Hematopoietic multipotent progenitor cell (in vitro differentiated cells): Measurements from ENCODE around the gene DPF3. TPM values are rescaled to one million over a fixed set of nuclear protein-coding genes. Genes with fewer than 3 reads are reported as not detected.
A peak's percentile ranks its signal among the peaks of the same experiment; 100 is the strongest.

ENCODE experiments used
- DNase-seq, 3 donors: peaks; one replicate each; pipeline ENCODE4 v3.0.0-alpha.2; 2011 to 2015; ENCODE audit warnings: low read depth in 2 of 3, low spot score in 2 of 3
- total RNA-seq: library from RNA; depleted of rRNA; stranded (reverse); fragments of >200 nt; gene quantifications from one replicate; pipeline ENCODE4 v1.2.3, GENCODE V29; 2012

The DPF3 gene
- total RNA-seq, 1 donor = under 0.01 TPM

DNA sequence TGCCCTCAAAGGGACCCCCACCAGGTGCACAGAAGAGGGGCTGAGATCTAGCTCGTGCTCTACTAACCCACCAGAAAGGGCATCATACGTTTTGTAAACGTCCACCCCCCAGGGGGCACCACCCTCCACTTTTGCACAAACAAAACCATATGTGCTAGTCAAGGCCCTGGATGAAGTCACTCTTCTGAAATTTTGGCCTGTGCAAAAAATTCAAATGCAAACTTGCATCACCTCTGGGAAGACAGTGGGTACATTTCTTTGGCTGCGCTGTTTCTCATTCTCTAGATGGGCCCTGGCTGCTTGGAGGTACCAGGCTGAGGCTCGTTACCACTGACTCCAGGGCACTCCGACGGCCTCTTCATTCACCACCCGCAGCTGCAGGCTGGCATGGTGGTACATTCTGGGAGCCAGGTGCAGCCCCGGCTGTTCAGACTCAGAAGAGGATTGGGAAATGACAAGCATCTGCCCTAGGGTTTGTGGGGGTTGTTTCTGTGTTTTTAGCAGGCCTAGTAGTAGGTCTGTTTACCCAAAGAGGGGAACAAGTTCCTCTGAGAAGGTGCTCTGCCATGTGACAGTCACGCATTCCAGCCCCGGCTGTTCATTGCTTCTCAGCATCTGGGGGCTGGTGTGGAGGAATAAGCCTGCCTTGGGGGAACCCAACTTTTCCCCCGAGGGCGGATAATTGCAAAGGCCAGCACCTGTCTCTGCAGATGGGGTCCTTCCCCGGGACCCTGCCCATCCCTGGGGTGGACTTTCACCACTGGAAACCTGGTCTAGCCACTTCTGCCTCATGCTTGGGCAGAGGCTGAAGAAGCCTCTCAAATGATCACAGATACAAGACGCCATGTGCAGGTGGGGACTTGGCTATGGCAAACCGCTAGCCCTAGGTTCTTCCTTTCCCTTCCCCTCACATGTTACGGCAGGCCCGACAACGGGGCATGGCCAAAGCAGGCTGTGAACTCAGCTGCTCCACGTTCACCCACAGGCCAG lies 147.6 kb downstream of the DPF3 start:
- DNase-seq = no peak

DNA sequence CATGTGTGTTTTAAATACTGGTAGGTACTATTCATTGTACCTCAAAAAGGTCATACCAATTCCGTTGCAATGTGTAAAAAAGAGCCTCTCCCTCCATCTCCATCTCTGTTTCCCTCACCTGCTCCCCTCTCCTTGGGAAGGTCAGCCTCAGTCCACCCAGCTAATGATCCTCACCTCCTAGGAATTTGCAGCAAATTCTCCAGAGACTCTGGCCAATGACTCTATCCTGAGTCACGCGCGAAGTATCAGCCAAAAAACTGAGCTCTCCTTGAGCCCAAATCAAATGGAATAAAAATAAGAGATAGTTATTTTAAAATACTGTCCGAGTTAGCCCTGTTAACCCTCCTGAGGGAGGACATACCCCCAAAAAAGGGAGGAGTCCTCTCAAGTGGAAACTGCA lies 148.4 kb downstream of the DPF3 start:
- no peak for DNase-seq

DNA sequence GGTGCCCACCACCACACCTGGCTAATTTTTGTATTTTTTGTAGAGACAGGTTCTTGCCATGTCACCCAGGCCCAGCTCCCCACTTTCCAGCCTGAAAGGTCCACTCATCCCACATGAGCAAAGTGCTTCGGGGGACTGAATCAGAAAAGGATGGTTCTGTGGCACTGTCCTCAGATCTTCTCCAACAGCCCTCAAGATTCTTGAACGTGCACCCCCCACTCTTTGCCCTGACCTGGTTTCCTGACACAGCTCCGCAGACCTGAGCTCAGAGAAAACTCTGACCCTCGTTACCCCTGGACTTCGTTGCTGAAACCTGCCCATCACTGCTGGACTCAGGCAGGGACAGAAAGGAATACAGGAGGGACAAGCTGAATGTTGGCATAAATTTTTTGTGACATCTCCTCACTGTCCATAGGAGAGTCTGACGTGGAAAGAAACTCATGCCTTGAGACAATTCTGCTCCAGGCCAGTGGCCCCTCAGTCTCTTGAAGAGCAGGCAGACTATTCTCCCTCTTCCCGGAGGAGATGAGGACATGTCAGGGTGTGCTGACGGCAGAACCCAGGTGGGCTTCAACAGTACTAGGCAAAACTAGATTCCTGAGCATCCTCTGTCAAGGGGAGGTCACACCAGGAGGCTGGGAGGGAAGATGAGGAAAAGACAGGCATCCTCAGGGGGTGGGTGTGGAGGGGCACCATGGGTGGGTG lies 149.3 kb downstream of the DPF3 start:
- no peak for DNase-seq

DNA sequence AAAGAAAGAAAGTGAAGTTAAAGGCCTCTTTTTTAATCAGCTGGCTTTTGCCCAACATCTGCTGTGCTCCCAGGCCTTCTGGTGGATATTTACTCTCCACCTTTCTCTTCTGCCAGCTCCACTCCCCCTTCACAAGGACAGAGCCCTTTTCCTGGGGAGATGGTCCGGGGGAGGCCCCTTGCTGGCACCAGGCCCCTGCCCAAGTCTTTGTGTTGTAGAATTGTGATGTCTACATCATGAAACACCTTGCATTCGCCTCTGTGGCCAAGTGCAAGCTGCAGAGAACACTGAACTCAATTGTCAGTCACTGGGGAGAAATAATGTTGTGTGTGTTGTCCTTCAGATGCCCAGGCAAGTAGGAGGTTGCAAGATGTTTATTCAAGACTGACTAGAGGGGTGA lies 150.3 kb downstream of the DPF3 start:
- no peak for DNase-seq

DNA sequence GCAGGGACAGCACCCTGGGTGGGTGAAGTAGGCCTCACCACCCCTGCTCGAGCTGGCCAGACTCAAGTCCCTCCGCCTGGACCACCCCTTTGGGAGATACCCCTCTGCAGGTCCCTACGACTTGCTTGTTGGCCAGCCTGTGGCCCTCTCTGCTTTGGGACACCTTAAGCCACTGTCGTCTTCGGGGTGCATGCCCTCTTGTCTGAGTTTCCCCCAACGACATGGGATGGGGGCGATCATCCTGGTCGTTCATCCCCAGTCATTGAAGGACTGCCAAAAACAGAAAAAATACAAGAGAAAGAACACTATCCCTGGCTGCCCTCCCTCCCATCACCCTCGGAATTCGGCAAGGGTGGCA lies 151.1 kb downstream of the DPF3 start:
- no peak for DNase-seq

DNA sequence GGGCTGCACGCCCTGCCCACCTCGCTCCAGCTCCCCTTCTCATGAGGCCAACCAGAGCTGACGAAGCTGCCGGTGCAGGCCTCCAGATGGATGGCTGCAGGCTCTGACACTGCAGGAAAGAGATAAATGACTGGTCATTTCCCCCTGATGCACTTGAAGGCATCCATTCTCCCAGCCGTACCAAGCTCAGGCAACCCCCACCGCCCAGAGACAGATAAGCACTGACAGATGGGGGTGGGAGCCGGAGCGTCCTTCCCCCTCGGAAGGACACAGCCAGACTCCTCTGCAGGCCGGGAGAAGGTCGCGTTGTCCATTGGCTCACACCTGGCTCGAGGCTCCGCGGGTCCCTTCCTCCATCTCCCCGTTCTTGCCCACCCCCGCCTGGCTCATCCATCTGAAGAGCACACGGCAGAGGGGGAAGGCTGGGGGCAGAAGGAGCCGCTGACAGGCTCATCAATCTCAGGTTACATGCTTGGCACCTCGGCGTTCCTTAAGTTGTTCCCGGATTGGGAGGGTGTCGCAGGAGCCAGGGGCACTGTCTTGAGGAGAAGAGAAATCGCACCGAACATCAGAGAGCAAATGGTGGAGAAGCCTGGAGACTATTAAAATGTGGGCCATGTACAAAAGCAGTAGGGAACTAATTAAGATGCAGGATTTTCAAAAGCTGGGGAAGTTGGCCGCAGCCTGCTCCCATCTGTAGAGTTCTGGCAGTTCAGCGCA lies 151.6 kb downstream of the DPF3 start:
- peak in 2 of 3 donors; percentile 14 to 33 for DNase-seq

DNA sequence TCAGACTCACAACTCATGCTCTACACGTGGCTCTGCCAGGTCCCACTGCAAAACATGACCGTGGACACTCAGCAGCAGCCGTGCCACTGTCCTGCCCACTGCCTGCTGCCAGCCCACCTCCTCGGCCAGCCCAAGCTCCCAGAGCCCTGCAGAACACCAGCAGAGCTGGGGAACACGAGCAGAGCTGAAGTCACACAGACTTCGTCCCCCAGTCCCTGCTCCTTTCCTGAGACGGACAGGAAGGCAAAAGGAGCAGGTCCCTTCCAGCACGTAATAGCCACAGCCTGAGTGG lies 152.1 kb downstream of the DPF3 start:
- DNase-seq = no peak

DNA sequence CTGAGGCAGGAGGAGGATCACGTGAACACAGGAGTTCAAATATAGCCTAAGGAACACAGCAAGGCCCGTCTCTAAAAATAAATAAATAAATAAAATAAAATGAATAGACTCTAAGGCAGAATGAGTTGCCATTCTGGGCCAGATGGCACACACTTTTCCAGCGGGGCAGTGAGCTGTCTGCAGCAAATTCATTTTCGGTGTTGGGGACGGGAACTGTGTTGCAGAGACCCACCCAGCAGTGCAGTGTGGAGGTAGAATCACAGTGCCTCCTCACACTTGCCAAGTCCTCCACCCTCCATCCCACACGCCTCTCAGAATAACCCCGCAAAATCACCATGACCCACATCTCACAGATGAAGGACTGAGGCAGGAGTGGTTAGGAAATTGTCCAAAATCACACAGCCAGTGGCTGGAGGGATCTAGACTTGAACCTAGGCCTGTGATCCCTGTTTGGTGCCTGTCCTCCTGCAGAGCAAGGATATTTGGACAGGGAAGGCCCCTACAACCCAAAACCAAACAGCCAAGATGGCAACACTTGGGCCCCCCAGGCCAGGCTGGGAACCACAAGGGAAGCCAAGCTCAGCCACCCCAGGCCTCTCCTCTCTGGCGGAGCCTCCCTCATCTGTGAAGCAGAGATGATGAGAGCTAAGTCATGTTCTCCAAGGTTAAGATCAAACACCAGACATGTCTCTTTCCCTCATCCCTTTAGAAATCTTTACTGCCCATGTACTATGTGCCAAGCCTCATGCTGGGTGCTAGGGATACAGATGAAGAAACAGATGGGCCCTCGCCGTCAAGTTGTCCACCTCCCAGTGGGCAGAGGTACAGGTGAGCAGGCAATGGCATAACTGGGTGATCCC lies 152.7 kb downstream of the DPF3 start:
- no peak for DNase-seq

DNA sequence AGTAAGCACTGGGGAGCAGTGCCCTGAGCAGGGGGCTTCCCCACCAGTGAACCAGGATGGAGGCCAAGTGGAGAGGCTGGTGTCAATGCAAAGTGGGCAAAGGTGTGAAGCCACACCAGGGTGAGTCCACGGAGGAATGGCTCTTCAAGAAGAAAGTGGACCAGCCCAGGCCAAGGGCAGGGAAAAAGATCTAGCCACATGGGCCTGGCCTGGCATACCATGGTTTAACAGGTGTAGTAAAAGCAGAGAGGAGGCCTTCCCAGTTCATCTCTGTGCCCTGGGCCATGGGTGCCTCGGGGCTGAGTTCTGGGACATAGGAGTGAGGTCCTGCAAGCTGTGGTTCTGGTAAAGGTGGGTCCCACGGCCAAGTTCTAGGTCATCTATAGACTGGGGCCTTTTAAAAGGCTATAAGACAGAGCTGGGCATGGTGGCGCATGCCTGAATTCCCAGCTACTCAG lies 153.4 kb downstream of the DPF3 start:
- DNase-seq = no peak

DNA sequence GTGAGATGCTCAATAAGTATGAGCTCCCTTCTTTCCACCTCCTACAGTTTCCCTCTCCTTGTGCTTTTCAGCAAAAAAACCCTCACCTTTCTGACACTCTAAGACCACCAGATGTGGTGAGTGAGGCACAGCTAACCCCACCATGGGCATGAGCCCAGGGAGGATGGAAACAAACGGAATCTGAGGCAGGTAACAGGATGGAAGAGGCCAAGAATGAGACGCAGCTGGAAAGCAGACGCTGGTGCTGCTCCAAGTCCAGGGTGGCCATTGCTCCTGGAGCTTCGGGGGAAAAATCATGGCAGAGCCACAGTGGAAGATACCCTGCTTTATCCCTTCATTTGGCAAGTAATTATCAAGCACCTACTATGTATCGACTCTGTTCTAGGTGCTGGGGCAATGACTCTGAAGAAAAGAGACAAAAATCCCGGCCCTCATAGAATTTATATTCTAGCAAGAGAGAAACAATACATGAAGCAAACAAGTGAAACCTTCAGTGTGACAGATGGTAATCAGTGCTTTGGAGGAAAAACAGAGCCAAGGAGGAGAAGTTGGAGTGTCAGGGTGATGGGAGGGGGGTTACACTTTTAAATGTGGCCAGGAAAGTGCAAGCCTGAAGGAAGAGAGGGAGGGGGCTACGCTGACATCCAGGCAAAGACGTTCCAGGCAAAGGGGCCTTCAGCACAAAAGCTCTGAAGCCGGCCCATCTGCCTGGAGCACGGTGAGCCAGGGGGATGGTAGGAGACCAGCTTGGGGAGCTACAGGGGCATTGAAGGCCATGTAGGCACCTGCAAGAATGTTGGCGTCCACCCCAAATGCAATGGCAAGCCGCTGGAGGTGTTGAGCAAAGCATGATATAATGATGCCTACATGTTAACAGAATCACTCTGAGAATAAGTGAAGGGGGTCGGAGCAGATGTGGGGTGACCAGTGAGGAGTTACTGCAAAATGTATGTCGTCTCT lies 154.2 kb downstream of the DPF3 start:
- DNase-seq = no peak

DNA sequence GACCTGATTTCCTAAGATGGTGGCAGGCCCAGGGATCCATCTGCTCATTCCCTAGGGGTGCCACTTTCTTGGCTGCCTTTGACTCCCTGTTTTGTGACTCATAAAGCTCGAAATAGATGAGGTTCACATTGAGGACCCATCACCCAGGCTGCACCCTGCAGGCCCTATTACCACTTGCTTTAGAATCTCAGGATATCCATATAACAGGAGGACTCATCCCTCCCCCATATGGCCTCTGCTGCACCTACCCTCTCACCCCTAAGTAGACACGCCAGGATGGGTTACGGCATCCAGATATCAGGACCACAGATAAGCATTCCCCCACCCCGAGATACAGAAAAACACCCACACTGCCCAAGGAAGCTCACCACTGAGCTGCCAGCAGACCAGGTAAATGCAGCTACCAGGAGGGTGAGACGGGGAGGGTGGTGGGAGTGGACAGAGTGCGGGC lies 155.7 kb downstream of the DPF3 start:
- no peak for DNase-seq

DNA sequence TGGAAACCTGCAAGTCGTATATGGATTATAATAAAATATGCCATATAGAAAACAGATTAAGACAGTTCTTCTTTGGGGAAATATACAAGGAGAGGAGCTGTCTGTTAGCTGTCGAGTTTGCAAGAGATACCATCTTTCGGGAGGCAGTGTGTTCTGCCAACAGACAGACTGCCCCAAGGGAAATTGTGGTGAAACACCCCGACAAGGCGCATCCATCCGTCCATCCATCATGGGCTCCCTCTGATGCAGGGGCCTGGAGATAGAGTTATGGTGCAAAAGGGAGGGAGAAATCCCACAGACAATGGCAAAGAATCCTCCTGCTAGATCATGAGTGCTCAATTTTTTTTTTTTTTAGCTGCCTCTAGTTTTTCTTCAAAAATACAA lies 156.3 kb downstream of the DPF3 start:
- DNase-seq = no peak

DNA sequence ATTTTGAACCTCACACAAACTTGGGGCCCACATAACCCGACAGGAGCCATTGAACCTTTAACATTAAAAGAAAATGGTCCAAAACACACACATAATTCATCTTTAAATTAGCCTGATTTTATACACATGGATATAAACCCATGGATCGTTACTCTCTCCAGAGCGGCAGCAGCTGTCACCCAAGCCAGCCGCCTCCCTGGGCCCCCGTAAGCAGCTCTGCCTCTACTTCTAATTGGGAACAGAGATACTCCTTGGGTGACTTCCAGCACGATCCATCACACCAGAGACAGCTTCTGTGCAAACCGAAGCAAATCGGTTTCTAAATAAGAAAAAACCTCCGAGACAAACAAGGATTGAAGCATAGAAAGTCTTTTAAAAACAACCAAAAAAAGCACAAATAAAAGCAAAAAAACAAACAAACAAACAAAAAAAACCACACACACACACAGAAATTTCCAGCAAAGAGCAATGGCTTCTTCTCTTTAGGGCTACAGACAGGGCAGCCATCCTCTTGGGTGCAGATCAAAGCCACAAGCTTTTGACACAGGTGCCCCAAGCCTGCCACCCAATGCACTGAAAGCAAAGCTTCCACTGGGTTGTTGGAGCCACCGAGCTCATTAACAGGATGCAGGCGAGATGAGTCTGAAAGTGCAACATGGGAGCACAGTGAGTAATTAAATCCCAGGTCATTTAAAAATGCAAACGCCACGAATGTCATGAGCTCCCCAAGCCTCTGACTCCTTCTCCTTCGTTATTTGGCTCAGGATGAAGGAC lies 156.9 kb downstream of the DPF3 start:
- DNase-seq = no peak

DNA sequence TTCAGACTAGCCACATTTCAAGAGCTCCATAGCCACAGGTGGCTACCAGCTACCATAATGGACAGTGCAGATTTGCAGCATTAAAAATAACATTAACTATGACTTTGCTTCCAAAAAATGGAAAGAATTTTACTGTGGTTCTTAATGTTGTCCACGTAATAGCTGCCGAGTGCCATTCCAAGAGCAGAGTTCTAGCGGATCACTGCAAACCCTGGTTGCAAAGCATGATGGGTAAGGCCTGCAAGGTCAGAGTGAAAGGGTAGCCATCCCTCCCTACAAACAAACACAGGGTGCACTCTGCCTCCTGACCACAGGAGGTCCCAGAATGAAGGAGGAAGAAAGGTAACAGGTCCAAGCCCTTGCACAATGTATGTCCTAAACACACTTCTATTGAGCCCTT lies 157.6 kb downstream of the DPF3 start:
- peak in 1 of 3 donors; percentile 21 for DNase-seq

DNA sequence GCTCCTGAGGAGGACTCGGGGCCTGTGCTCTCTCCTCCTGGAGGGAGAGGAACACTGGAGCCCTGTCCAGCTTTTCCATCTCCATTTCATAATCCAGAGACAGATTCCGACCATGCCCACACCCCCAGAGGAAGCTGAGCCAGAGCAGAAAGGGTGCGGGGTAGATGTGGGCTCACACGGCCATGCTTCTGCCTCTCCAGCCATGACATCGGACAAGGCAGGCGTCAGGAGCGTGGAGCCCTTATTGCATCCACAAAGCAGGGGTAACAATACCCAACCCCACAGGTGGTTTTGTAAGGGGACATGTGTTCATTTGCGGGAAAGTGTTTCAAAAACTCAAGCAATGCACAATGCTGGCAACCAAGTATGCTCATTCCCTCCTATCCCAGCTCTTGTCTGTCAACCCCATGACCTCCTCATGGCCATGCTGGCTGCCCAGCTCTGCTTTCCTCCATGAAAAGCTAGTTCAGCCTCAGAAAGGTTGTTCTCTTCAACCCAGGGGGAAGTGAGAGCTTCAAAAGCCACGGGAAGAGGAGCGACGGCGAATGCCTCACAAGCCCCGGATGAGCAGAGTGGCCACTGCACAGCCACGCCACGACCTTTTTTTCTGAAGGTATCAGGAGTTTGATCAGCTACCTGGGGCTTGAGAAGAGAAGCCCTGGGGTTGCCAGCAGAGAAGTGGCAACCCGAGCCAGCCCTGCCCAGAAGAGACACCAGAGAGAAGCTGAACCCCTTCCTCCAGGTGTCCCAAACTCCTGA lies 161.7 kb downstream of the DPF3 start:
- DNase-seq = no peak

DNA sequence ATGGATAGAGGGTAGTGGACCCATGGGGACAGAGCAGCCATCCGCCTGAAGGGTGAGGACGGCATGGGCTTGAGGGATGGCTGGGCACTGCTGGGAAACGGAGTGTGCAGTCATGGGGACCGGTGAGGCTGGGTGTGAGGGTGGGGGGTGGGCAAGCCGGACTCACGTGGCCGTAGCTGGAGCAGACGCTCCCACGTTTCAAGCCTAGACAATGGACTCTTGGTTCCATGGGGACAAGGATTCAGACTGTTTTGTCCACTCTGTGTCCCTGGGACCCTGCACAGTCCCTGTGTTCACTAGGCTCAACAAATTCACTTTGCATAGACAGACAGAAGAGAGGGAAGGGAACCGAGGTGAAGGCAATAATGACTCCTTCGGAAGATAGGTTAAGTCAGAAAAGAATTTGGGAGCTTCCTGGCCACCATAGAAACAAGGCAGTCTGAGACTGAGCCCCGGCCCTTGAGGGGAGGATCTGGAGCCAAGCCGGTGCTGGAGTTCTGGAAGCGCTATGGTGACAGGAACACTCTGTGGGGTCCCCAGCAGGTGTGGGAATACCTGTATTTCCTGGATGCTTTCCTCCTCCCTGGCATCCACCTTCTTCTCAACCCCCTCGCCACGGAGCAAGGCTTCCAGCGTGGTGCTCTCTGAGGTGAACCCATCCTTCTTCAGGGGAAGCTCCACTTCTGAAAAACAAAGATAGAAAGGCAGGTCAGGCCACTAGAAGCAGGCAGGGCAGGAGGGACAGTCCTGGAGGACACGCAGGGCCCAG lies 162.5 kb downstream of the DPF3 start:
- no peak for DNase-seq

DNA sequence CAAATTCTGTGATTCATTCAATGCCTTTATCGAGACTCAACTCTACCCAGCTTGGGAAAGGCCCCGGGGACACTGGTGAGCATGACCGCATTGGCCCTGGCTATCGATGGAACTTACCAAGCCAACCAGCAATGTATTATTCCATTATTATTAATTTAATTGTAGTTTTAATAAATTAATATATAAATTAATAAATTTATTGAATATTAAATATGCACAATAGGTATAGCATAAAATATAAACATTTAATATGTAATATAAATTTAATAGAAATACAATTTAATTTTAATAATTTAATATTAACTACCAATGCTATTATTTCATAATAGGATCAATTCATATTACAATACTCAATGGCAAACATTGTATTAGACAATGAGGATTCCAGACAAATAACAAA lies 163.4 kb downstream of the DPF3 start:
- no peak for DNase-seq
